SK-N-SH (cell line): ENCODE data around the gene TBL1XR1. TPM values are rescaled to one million over a fixed set of nuclear protein-coding genes. Genes with fewer than 3 reads are reported as not detected.

Source experiments
- CTCF ChIA-PET: fragments of 300-600, 350-600 bp; formaldehyde crosslinking; extraction: SDS; loops from one replicate; lab custom pipeline; 2021; lab: Yijun Ruan, JAX
- POLR2A ChIA-PET: fragments of 350-600 bp; sonication (Branson Sonifier 250); formaldehyde crosslinking; extraction: SDS; loops from one replicate; lab custom pipeline; 2020; ENCODE audit warnings: antibody characterized with exemption, inconsistent platforms; lab: Yijun Ruan, JAX
- DNase-seq: peaks from one replicate; pipeline ENCODE4 v3.0.0; 2012
- H2AFZ ChIP-seq: fragments of 200-600 bp; sonication (generic); 2 replicates; pipeline ENCODE4 v1.8.1; 2016; ENCODE audit warnings: antibody characterized with exemption, mild to moderate bottlenecking, low read depth
- H3F3A ChIP-seq: fragments of 200-600 bp; sonication (generic); replicated peaks from 2 replicates; pipeline ENCODE3; 2016; ENCODE audit warnings: antibody characterized with exemption, mild to moderate bottlenecking; ENCODE audit not compliant: insufficient read depth
- H3K27ac ChIP-seq, 2 experiments: fragments of 200-500 bp in 1 of 2; fragments of 200-600 bp in 1 of 2; sonication (Bioruptor generic) in 1 of 2; sonication (generic), shearing (Covaris generic) in 1 of 2; 2 replicates each; pipeline versions ENCODE4 v1.5.1 to v1.6.1; 2014 to 2016; ENCODE audit warnings: low read depth in 2 of 2, inconsistent platforms in 1 of 2, low read length in 1 of 2, mild to moderate bottlenecking in 1 of 2, mixed read lengths in 1 of 2
- H3K27me3 ChIP-seq: fragments of 200-600 bp; sonication (generic), shearing (Covaris generic); 2 replicates; pipeline ENCODE4 v1.6.1; 2016; ENCODE audit warnings: mixed run types; ENCODE audit not compliant: insufficient read depth
- H3K36me3 ChIP-seq, 2 experiments: fragments of 200-500 bp in 1 of 2; fragments of 200-600 bp in 1 of 2; sonication (Bioruptor generic) in 1 of 2; sonication (generic) in 1 of 2; replicated peaks in 1 of 2; 2 replicates each; pipeline versions ENCODE3 to v1.5.1; 2014 to 2016; ENCODE audit warnings: low read length in 1 of 2, mild to moderate bottlenecking in 1 of 2; ENCODE audit not compliant: insufficient read depth in 2 of 2, control insufficient read depth in 1 of 2
- H3K4me1 ChIP-seq, 2 experiments: fragments of 200-500 bp in 1 of 2; fragments of 200-600 bp in 1 of 2; sonication (Bioruptor generic) in 1 of 2; sonication (generic), shearing (Covaris generic) in 1 of 2; 2 replicates each; pipeline versions ENCODE4 v1.5.1 to v1.6.1; 2014 to 2016; ENCODE audit warnings: low read depth in 1 of 2, low read length in 1 of 2, mixed run types in 1 of 2; ENCODE audit not compliant: insufficient read depth in 2 of 2, control insufficient read depth in 1 of 2
- H3K4me2 ChIP-seq: fragments of 200-600 bp; sonication (generic), shearing (Covaris generic); 2 replicates; pipeline ENCODE4 v1.6.1; 2017; ENCODE audit warnings: mixed run types
- H3K4me3 ChIP-seq, 2 experiments: fragments of 200-500 bp in 1 of 2; fragments of 200-600 bp in 1 of 2; sonication (Bioruptor generic) in 1 of 2; sonication (generic), shearing (Covaris generic) in 1 of 2; 2 replicates each; pipeline versions ENCODE4 v1.5.1 to v1.8.1; 2014 to 2016; ENCODE audit warnings: low read depth in 2 of 2, inconsistent platforms in 1 of 2, low read length in 1 of 2, mild to moderate bottlenecking in 1 of 2, mixed read lengths in 1 of 2, moderate library complexity in 1 of 2
- H3K79me2 ChIP-seq: fragments of 200-600 bp; sonication (generic); 2 replicates; pipeline ENCODE4 v1.8.1; 2017; ENCODE audit warnings: mild to moderate bottlenecking; ENCODE audit not compliant: insufficient read depth
- H3K9ac ChIP-seq: fragments of 200-600 bp; sonication (generic); 2 replicates; pipeline ENCODE4 v1.6.1; 2017; ENCODE audit warnings: mixed run types
- H3K9me2 ChIP-seq: fragments of 200-600 bp; sonication (generic); 2 replicates; pipeline ENCODE4 v1.6.1; 2017; ENCODE audit warnings: mixed run types
- H3K9me3 ChIP-seq: fragments of 200-600 bp; sonication (generic); 2 replicates; pipeline ENCODE4 v1.6.1; 2017; ENCODE audit warnings: mixed run types, mild to moderate bottlenecking, moderate library complexity
- H4K20me1 ChIP-seq: fragments of 200-600 bp; sonication (generic); 2 replicates; pipeline ENCODE4 v1.6.1; 2017; ENCODE audit warnings: mild to moderate bottlenecking, mixed run types; ENCODE audit not compliant: insufficient read depth
- EP300 ChIP-seq, 2 experiments: IDR thresholded peaks; 2 replicates each; pipeline versions ENCODE4 v1.4.0 to v1.6.1; 2012; ENCODE audit warnings: borderline replicate concordance in 1 of 2, low read depth in 1 of 2, low read length in 1 of 2
- FOSL2 ChIP-seq: IDR thresholded peaks from 2 replicates; pipeline ENCODE4 v1.4.0; 2012; ENCODE audit warnings: low read depth, mild to moderate bottlenecking, moderate library complexity, borderline replicate concordance
- FOXJ3 ChIP-seq: sonication (generic); formaldehyde crosslinking; IDR thresholded peaks from 2 replicates; pipeline ENCODE4 v1.5.1; 2020; ENCODE audit warnings: mild to moderate bottlenecking, missing genetic modification reagents
- GABPA ChIP-seq: IDR thresholded peaks from 2 replicates; pipeline ENCODE4 v1.4.0; 2012; ENCODE audit warnings: low read depth, mild to moderate bottlenecking
- MEF2A ChIP-seq: IDR thresholded peaks from 2 replicates; pipeline ENCODE4 v1.4.0; 2012; ENCODE audit warnings: low read depth, borderline replicate concordance
- RAD21 ChIP-seq: IDR thresholded peaks from 2 replicates; pipeline ENCODE4 v1.6.1; 2012; ENCODE audit warnings: mild to moderate bottlenecking, low read length
- RFX5 ChIP-seq: IDR thresholded peaks from 2 replicates; pipeline ENCODE4 v1.6.1; 2012; ENCODE audit warnings: mild to moderate bottlenecking, improper control_type of control experiment, low read length
- RXRA ChIP-seq: IDR thresholded peaks from 2 replicates; pipeline ENCODE4 v1.4.0; 2012; ENCODE audit warnings: low read depth, mild to moderate bottlenecking, borderline replicate concordance
- SIN3A ChIP-seq: IDR thresholded peaks from 2 replicates; pipeline ENCODE4 v1.6.1; 2012; ENCODE audit warnings: low read depth, mild to moderate bottlenecking, low read length, moderate library complexity, borderline replicate concordance
- SMC3 ChIP-seq: IDR thresholded peaks from 2 replicates; pipeline ENCODE4 v1.6.1; 2012; ENCODE audit warnings: low read depth, low read length, improper control_type of control experiment
- TCF12 ChIP-seq: IDR thresholded peaks from 2 replicates; pipeline ENCODE4 v1.4.0; 2012
- polyA plus RNA-seq, 3 experiments: library from polyadenylated mRNA; depleted of rRNA; stranded (reverse); fragments of >200 nt; gene quantifications; 2 replicates each; pipeline ENCODE4 v1.2.3, GENCODE V29; 2012
- TF ChIP-seq, protein P1 (sequence below): IDR thresholded peaks from 2 replicates; pipeline ENCODE4; 2012
- TF ChIP-seq, protein P2 (sequence below): IDR thresholded peaks from 2 replicates; pipeline ENCODE4 v1.4.0; 2012; ENCODE audit warnings: low read depth, borderline replicate concordance
- TF ChIP-seq, protein P3 (sequence below): IDR thresholded peaks from 2 replicates; pipeline ENCODE4 v1.4.0; 2012; ENCODE audit warnings: low read depth, borderline replicate concordance
- TF ChIP-seq, protein P4 (sequence below): fragments of 150-350 bp; IDR thresholded peaks from 2 replicates; pipeline ENCODE4 v1.6.1; 2017; ENCODE audit warnings: antibody characterized with exemption, low read length, low read depth, borderline replicate concordance
- TF ChIP-seq, protein P5 (sequence below): IDR thresholded peaks from 2 replicates; pipeline ENCODE4 v1.6.1; 2012; ENCODE audit warnings: mild to moderate bottlenecking, low read depth, low read length, moderate library complexity
- TF ChIP-seq, protein P6 (sequence below): fragments of 200-600 bp; sonication (generic); IDR thresholded peaks from 2 replicates; pipeline ENCODE4 v1.6.1; 2017; ENCODE audit warnings: antibody characterized with exemption, mild to moderate bottlenecking, moderate library complexity

The TBL1XR1 gene
- polyA plus RNA-seq, 1 of the 3 experiments (the other 2 are of a cell fraction): 20.9 TPM

DNA sequence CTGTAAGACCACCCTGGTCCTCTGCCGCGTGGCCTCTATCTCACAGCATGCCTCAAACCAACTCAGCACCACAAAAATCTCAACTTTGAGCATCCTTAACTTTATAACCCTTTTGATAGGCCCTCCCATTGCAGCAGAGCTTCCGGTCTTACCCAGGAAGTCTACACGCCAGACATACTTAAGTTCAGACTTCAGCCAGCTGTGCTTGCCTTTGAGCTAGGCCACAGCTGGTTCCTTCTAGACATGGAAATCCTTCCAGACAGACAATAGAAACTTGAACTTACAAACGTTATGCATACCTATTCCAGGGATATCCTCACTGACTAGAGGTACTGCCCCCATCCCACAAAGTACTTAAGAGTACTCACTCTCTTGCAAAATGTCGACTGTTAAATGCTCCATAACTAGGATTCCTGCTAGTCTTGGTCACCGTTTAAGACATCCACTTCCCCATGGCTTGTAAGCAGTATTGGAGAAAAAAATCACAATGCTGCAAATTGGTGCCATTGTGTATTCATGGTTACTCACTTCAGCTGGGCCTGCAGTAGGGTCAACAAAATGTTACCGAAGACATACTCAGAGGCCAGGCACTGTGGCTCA, 183.5 kb downstream of the TBL1XR1 start (continued):
- TF ChIP-seq, protein P1, sequence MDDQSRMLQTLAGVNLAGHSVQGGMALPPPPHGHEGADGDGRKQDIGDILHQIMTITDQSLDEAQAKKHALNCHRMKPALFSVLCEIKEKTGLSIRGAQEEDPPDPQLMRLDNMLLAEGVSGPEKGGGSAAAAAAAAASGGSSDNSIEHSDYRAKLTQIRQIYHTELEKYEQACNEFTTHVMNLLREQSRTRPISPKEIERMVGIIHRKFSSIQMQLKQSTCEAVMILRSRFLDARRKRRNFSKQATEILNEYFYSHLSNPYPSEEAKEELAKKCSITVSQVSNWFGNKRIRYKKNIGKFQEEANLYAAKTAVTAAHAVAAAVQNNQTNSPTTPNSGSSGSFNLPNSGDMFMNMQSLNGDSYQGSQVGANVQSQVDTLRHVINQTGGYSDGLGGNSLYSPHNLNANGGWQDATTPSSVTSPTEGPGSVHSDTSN: no peak
- TF ChIP-seq, all 33 proteins: peak for 0

DNA sequence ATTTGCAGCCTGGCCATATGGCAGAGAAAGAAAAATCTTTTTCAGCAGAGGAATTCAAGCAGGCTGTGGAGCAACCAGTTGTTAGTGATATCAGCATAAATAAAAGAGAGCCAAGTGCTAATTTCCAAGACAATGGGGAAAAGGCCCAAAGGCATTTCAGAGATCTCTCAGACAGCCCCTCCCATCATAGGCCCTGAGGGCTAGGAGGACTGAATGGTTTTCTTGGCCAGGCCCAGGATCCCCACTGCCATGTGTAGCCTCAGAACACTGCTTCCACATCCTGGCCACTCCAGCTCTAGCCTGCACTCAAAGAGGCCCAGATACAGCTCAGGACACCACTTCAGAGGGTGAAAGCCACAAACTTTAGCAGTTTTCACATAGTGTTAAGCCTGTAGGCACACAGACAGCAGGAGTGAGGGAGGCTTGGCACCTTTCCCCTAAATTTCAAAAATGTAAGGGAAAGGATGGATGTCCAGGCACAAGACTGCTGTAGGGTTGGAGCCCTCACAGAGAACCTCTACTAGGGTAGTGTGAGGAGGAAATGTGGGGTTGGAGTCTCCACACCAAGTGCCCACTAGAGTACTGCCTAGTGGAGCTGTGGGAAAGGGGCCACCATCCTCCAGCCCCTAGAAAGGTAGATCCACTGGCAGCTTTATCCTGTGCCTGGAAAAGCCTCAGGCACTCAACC, 191.4 kb downstream of the TBL1XR1 start:
- H3K4me3 ChIP-seq: no peak overlapping the region
- peaks cover 7% of the 10 kb centered on the region for H3F3A ChIP-seq
- no peak overlapping the region for H3K27ac ChIP-seq
- H3K9me3 ChIP-seq: no peaks in the 10 kb centered on the region
- H3K9me2 ChIP-seq: no peaks in the 10 kb centered on the region
- CTCF ChIA-PET: no interaction called here
- no peaks in the 10 kb centered on the region for H3K27me3 ChIP-seq
- no peaks in the 10 kb centered on the region for H3K79me2 ChIP-seq
- no peaks in the 10 kb centered on the region for H3K4me1 ChIP-seq
- no peaks in the 10 kb centered on the region for H3K36me3 ChIP-seq
- DNase-seq: no peak
- H2AFZ ChIP-seq: no peak overlapping the region
- POLR2A ChIA-PET: no interaction called here
- H3K9ac ChIP-seq: no peak overlapping the region
- H4K20me1 ChIP-seq: no peaks in the 10 kb centered on the region
- H3K4me2 ChIP-seq: no peak overlapping the region
- TF ChIP-seq, protein P2, sequence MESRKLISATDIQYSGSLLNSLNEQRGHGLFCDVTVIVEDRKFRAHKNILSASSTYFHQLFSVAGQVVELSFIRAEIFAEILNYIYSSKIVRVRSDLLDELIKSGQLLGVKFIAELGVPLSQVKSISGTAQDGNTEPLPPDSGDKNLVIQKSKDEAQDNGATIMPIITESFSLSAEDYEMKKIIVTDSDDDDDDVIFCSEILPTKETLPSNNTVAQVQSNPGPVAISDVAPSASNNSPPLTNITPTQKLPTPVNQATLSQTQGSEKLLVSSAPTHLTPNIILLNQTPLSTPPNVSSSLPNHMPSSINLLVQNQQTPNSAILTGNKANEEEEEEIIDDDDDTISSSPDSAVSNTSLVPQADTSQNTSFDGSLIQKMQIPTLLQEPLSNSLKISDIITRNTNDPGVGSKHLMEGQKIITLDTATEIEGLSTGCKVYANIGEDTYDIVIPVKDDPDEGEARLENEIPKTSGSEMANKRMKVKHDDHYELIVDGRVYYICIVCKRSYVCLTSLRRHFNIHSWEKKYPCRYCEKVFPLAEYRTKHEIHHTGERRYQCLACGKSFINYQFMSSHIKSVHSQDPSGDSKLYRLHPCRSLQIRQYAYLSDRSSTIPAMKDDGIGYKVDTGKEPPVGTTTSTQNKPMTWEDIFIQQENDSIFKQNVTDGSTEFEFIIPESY: no peak
- TF ChIP-seq TCF12 (no peak), EP300 (IDR thresholded peaks at IDR 0.05; ENCODE audit: borderline replicate concordance in 1 of 2, low read depth in 1 of 2, low read length in 1 of 2) (no peak), FOSL2 (no peak), GABPA (no peak), RXRA (no peak), MEF2A (no peak), SMC3 (no peak), FOXJ3 (CRISPR knock-in tag) (no peak), SIN3A (no peak), RAD21 (no peak), RFX5 (no peak)
- TF ChIP-seq, protein P1: no peak
- TF ChIP-seq, protein P3, sequence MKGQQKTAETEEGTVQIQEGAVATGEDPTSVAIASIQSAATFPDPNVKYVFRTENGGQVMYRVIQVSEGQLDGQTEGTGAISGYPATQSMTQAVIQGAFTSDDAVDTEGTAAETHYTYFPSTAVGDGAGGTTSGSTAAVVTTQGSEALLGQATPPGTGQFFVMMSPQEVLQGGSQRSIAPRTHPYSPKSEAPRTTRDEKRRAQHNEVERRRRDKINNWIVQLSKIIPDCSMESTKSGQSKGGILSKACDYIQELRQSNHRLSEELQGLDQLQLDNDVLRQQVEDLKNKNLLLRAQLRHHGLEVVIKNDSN: no peak
- TF ChIP-seq, protein P4, sequence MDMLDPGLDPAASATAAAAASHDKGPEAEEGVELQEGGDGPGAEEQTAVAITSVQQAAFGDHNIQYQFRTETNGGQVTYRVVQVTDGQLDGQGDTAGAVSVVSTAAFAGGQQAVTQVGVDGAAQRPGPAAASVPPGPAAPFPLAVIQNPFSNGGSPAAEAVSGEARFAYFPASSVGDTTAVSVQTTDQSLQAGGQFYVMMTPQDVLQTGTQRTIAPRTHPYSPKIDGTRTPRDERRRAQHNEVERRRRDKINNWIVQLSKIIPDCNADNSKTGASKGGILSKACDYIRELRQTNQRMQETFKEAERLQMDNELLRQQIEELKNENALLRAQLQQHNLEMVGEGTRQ: no peak
- TF ChIP-seq, protein P5, sequence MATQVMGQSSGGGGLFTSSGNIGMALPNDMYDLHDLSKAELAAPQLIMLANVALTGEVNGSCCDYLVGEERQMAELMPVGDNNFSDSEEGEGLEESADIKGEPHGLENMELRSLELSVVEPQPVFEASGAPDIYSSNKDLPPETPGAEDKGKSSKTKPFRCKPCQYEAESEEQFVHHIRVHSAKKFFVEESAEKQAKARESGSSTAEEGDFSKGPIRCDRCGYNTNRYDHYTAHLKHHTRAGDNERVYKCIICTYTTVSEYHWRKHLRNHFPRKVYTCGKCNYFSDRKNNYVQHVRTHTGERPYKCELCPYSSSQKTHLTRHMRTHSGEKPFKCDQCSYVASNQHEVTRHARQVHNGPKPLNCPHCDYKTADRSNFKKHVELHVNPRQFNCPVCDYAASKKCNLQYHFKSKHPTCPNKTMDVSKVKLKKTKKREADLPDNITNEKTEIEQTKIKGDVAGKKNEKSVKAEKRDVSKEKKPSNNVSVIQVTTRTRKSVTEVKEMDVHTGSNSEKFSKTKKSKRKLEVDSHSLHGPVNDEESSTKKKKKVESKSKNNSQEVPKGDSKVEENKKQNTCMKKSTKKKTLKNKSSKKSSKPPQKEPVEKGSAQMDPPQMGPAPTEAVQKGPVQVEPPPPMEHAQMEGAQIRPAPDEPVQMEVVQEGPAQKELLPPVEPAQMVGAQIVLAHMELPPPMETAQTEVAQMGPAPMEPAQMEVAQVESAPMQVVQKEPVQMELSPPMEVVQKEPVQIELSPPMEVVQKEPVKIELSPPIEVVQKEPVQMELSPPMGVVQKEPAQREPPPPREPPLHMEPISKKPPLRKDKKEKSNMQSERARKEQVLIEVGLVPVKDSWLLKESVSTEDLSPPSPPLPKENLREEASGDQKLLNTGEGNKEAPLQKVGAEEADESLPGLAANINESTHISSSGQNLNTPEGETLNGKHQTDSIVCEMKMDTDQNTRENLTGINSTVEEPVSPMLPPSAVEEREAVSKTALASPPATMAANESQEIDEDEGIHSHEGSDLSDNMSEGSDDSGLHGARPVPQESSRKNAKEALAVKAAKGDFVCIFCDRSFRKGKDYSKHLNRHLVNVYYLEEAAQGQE: no peak
- TF ChIP-seq, protein P6, sequence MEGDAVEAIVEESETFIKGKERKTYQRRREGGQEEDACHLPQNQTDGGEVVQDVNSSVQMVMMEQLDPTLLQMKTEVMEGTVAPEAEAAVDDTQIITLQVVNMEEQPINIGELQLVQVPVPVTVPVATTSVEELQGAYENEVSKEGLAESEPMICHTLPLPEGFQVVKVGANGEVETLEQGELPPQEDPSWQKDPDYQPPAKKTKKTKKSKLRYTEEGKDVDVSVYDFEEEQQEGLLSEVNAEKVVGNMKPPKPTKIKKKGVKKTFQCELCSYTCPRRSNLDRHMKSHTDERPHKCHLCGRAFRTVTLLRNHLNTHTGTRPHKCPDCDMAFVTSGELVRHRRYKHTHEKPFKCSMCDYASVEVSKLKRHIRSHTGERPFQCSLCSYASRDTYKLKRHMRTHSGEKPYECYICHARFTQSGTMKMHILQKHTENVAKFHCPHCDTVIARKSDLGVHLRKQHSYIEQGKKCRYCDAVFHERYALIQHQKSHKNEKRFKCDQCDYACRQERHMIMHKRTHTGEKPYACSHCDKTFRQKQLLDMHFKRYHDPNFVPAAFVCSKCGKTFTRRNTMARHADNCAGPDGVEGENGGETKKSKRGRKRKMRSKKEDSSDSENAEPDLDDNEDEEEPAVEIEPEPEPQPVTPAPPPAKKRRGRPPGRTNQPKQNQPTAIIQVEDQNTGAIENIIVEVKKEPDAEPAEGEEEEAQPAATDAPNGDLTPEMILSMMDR: no peak
